Suprapubic skin (tissue), 4 donors: Measurements from ENCODE around the gene PWWP2B.

Experiments used
- CTCF ChIP-seq, 2 donors: fragments of 200-600 bp in 1 of 2; fragments of 450-650 bp in 1 of 2; sonication (generic) in 1 of 2; IDR thresholded peaks; one replicate each; pipeline ENCODE4 v1.5.1; 2016 to 2019; ENCODE audit warnings: antibody characterized with exemption in 2 of 2, mild to moderate bottlenecking in 1 of 2, moderate library complexity in 1 of 2
- EP300 ChIP-seq: sonication (generic); formaldehyde crosslinking; IDR thresholded peaks from one replicate; pipeline ENCODE4 v1.6.1; 2017; ENCODE audit warnings: antibody characterized with exemption
- POLR2AphosphoS5 ChIP-seq, 3 donors: sonication (generic); formaldehyde crosslinking; IDR thresholded peaks; one replicate each; pipeline ENCODE4 v1.6.1; 2017; ENCODE audit warnings: antibody characterized with exemption in 3 of 3

GRCh38 chr10:132454296-132455198, 57.5 kb downstream of the PWWP2B start:
- TF ChIP-seq CTCF (IDR thresholded peaks at IDR 0.05) (no peak), EP300 (no peak), POLR2AphosphoS5 (IDR thresholded peaks at IDR 0.05) (no peak)
